ENCODE measurements around the gene TRNP1. TPM values are rescaled to one million over a fixed set of nuclear protein-coding genes. Genes with fewer than 3 reads are reported as not detected.

Gene TRNP1
- polyA plus RNA-seq, 1 donor (not counting 4 experiments of a cell fraction or from before 2014, with no cell fraction given): 164 TPM

GRCh38 chr1:26965213-26965612 lies 28.3 kb upstream of the TRNP1 start:
- dilution Hi-C loops (cut with MboI; ENCODE audit: extremely low pct_ligation_motif_present, low sequenced_read_pairs): no loop called here
- no peak for TF ChIP-seq EZH2 (IDR thresholded peaks at IDR 0.05; ENCODE audit: low read length)
- TF ChIP-seq, protein P1, sequence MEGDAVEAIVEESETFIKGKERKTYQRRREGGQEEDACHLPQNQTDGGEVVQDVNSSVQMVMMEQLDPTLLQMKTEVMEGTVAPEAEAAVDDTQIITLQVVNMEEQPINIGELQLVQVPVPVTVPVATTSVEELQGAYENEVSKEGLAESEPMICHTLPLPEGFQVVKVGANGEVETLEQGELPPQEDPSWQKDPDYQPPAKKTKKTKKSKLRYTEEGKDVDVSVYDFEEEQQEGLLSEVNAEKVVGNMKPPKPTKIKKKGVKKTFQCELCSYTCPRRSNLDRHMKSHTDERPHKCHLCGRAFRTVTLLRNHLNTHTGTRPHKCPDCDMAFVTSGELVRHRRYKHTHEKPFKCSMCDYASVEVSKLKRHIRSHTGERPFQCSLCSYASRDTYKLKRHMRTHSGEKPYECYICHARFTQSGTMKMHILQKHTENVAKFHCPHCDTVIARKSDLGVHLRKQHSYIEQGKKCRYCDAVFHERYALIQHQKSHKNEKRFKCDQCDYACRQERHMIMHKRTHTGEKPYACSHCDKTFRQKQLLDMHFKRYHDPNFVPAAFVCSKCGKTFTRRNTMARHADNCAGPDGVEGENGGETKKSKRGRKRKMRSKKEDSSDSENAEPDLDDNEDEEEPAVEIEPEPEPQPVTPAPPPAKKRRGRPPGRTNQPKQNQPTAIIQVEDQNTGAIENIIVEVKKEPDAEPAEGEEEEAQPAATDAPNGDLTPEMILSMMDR (optimal IDR thresholded peaks at IDR 0.05 in 1 of 3, IDR thresholded peaks at IDR 0.05 in 1 of 3, conservative IDR thresholded peaks at IDR 0.05 in 1 of 3; ENCODE audit: extremely low read depth in 1 of 3, insufficient read depth in 2 of 3, low read length in 3 of 3): no peak
- Histone ChIP-seq H3K4me3 (ENCODE audit: control insufficient read depth in 2 of 3, extremely low read depth in 1 of 3, insufficient read depth in 2 of 3, low read depth in 1 of 3, low read length in 3 of 3) (no peak overlapping the region), H3K79me2 (ENCODE audit: control insufficient read depth, insufficient read depth, low read length) (peaks cover 7% of the 10 kb centered on the region), H3K9me1 (ENCODE audit: control insufficient read depth, extremely low read depth, insufficient read depth, low read length) (no peaks in the 10 kb centered on the region), H3K27me3 (ENCODE audit: control insufficient read depth, extremely low read depth, insufficient read depth, low read length) (no peaks in the 10 kb centered on the region), H3K9ac (ENCODE audit: control insufficient read depth, extremely low read depth, insufficient read depth, low read length) (no peak overlapping the region), H2AFZ (ENCODE audit: control insufficient read depth, low read length) (no peak overlapping the region), H3K27ac (ENCODE audit: control insufficient read depth, insufficient read depth, low read length) (no peak overlapping the region), H4K20me1 (ENCODE audit: control insufficient read depth, extremely low read depth, insufficient read depth, low read length) (no peaks in the 10 kb centered on the region), H3K4me1 (ENCODE audit: control insufficient read depth, extremely low read depth, insufficient read depth, low read length) (peaks cover 21% of the 10 kb centered on the region), H3K4me2 (ENCODE audit: control insufficient read depth, extremely low read depth, insufficient read depth, low read depth, low read length) (no peak overlapping the region), H3K9me3 (ENCODE audit: control insufficient read depth, low read depth, low read length) (no peaks in the 10 kb centered on the region), H3K36me3 (ENCODE audit: control insufficient read depth in 2 of 2, extremely low read depth in 1 of 2, insufficient read depth in 2 of 2, low read length in 2 of 2) (peaks cover 0 to 1% of the 10 kb centered on the region in 2 experiments)
- no peak for FAIRE-seq
- DNase-seq (ENCODE audit: low read depth, low spot score): no peak

DNA sequence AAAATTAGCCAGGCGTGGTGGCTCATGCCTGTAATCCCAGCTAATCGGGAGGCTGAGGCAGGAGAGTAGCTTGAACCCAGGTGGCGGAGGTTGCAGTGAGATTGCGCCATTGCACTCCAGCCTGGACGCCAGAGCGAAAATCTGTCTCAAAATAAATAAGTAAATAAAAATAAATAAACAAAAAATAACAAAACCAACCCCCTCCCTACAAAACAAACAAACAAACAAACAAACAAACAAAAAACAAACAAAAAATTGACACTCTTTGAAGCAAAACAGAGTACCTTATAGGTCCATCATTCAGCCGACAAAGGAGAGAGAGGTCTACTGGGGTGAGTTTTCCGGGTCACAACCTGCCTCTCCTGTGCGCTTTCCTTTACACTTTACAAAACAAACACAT lies 27.9 kb upstream of the TRNP1 start:
- no peak for FAIRE-seq

More for the DNA sequence above, 27.9 kb upstream of the TRNP1 start:
- Histone ChIP-seq H3K27me3 (ENCODE audit: control insufficient read depth, extremely low read depth, insufficient read depth, low read length) (no peaks in the 10 kb centered on the region), H3K36me3 (ENCODE audit: control insufficient read depth in 2 of 2, extremely low read depth in 1 of 2, insufficient read depth in 2 of 2, low read length in 2 of 2) (peaks cover 0 to 1% of the 10 kb centered on the region in 2 experiments), H3K9ac (ENCODE audit: control insufficient read depth, extremely low read depth, insufficient read depth, low read length) (no peak overlapping the region), H3K4me2 (ENCODE audit: control insufficient read depth, extremely low read depth, insufficient read depth, low read depth, low read length) (no peak overlapping the region), H4K20me1 (ENCODE audit: control insufficient read depth, extremely low read depth, insufficient read depth, low read length) (no peaks in the 10 kb centered on the region), H3K4me1 (ENCODE audit: control insufficient read depth, extremely low read depth, insufficient read depth, low read length) (peaks cover 23% of the 10 kb centered on the region), H3K9me1 (ENCODE audit: control insufficient read depth, extremely low read depth, insufficient read depth, low read length) (no peaks in the 10 kb centered on the region), H3K4me3 (ENCODE audit: control insufficient read depth in 2 of 3, extremely low read depth in 1 of 3, insufficient read depth in 2 of 3, low read depth in 1 of 3, low read length in 3 of 3) (no peak overlapping the region), H2AFZ (ENCODE audit: control insufficient read depth, low read length) (no peak overlapping the region), H3K9me3 (ENCODE audit: control insufficient read depth, low read depth, low read length) (no peaks in the 10 kb centered on the region), H3K79me2 (ENCODE audit: control insufficient read depth, insufficient read depth, low read length) (peaks cover 4% of the 10 kb centered on the region), H3K27ac (ENCODE audit: control insufficient read depth, insufficient read depth, low read length) (no peak overlapping the region)
- TF ChIP-seq, protein P1 (optimal IDR thresholded peaks at IDR 0.05 in 1 of 3, IDR thresholded peaks at IDR 0.05 in 1 of 3, conservative IDR thresholded peaks at IDR 0.05 in 1 of 3; ENCODE audit: extremely low read depth in 1 of 3, insufficient read depth in 2 of 3, low read length in 3 of 3): no peak
- no peak for TF ChIP-seq EZH2 (IDR thresholded peaks at IDR 0.05; ENCODE audit: low read length)
- no peak for DNase-seq (ENCODE audit: low read depth, low spot score)
- dilution Hi-C loops (cut with MboI; ENCODE audit: extremely low pct_ligation_motif_present, low sequenced_read_pairs): no loop called here

All from keratinocyte (primary cell).